BE2C (cell line): ENCODE data around the gene DAAM1.

ENCODE experiments used
- DNase-seq: peaks from one replicate; pipeline ENCODE4 v3.0.0-alpha.2; 2020
- H3K27me3 ChIP-seq: fragments of 250-450 bp; sonication (Bioruptor Pico); 2 replicates; pipeline ENCODE4 v1.5.1; 2020; ENCODE audit warnings: mild to moderate bottlenecking
- H3K36me3 ChIP-seq: fragments of 250-450 bp; sonication (Bioruptor Pico); 2 replicates; pipeline ENCODE4 v1.5.1; 2020; ENCODE audit warnings: mild to moderate bottlenecking
- H3K4me1 ChIP-seq: fragments of 250-450 bp; sonication (Bioruptor Pico); 2 replicates; pipeline ENCODE4 v1.5.1; 2020
- H3K4me3 ChIP-seq: 2 replicates; pipeline ENCODE4 v1.5.1; 2011; ENCODE audit warnings: low read depth, low read length
- H3K9me3 ChIP-seq: fragments of 250-450 bp; sonication (Bioruptor Pico); 2 replicates; pipeline ENCODE4 v1.5.1; 2020
- CTCF ChIP-seq: IDR thresholded peaks from 2 replicates; pipeline ENCODE4 v1.5.1; 2012; ENCODE audit warnings: mild to moderate bottlenecking, low read depth, low read length

Gene DAAM1

GRCh38 chr14:59150990-59151389, 37.5 kb upstream of the DAAM1 start:
- Histone ChIP-seq H3K4me3 (no peak overlapping the region), H3K9me3 (no peaks in the 10 kb centered on the region), H3K36me3 (no peaks in the 10 kb centered on the region), H3K27me3 (peaks cover 3% of the 10 kb centered on the region; the same call in 1 of the 2 replicates), H3K4me1 (no peaks in the 10 kb centered on the region)
- DNase-seq: no peak
- TF ChIP-seq CTCF: no peak

GRCh38 chr14:59154373-59154772, 34.1 kb upstream of the DAAM1 start:
- Histone ChIP-seq H3K27me3 (peaks cover 3% of the 10 kb centered on the region; the same call in 1 of the 2 replicates), H3K36me3 (no peaks in the 10 kb centered on the region), H3K9me3 (no peaks in the 10 kb centered on the region), H3K4me3 (no peak overlapping the region), H3K4me1 (no peaks in the 10 kb centered on the region)
- TF ChIP-seq CTCF: no peak
- no peak for DNase-seq

GRCh38 chr14:59155886-59156285, 32.6 kb upstream of the DAAM1 start:
- no peak for TF ChIP-seq CTCF
- peaks cover 3% of the 10 kb centered on the region for H3K27me3 ChIP-seq
- H3K4me3 ChIP-seq: no peak overlapping the region
- H3K4me1 ChIP-seq: no peaks in the 10 kb centered on the region
- no peaks in the 10 kb centered on the region for H3K9me3 ChIP-seq
- no peak for DNase-seq
- no peaks in the 10 kb centered on the region for H3K36me3 ChIP-seq

GRCh38 chr14:59159169-59159568, 29.3 kb upstream of the DAAM1 start:
- no peak for DNase-seq
- no peak overlapping the region for H3K4me3 ChIP-seq
- peaks cover 7% of the 10 kb centered on the region for H3K27me3 ChIP-seq
- H3K9me3 ChIP-seq: no peaks in the 10 kb centered on the region
- H3K36me3 ChIP-seq: no peaks in the 10 kb centered on the region
- no peak for TF ChIP-seq CTCF
- H3K4me1 ChIP-seq: no peaks in the 10 kb centered on the region

GRCh38 chr14:59160506-59160905, 28.0 kb upstream of the DAAM1 start:
- Histone ChIP-seq H3K27me3 (peaks cover 4% of the 10 kb centered on the region), H3K4me3 (no peak overlapping the region)

More at GRCh38 chr14:59160506-59160905, 28.0 kb upstream of the DAAM1 start:
- Histone ChIP-seq H3K36me3 (no peaks in the 10 kb centered on the region), H3K9me3 (no peaks in the 10 kb centered on the region), H3K4me1 (no peaks in the 10 kb centered on the region)
- no peak for DNase-seq
- TF ChIP-seq CTCF: no peak
